ENCODE results near the gene EPS15.
"Not testable (repeated sequence)": the region's sequence is repeated elsewhere in the genome, so short reads cannot be mapped to it uniquely, and the experiment has no call there.

Gene EPS15

DNA sequence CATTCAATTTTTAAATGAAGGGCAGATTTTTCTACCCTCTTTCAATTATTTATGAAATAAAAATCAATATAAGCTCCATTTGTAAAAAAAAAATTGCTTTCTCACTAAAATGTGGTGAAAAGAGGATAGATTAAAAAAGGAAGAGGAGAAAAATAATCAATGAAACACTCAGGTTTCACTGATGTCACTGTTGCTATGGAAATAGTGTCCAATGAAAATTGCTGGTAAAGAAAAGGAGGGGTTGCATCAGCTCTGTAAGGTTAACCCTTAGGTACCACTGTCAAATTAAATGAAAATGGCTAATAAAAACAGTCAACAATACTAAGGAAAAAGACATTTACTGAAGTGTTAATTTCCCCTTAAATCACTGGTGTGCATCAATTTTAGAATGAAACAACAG is 97.1 kb downstream of the EPS15 start:
- DNase-seq = peak; percentile 30

DNA sequence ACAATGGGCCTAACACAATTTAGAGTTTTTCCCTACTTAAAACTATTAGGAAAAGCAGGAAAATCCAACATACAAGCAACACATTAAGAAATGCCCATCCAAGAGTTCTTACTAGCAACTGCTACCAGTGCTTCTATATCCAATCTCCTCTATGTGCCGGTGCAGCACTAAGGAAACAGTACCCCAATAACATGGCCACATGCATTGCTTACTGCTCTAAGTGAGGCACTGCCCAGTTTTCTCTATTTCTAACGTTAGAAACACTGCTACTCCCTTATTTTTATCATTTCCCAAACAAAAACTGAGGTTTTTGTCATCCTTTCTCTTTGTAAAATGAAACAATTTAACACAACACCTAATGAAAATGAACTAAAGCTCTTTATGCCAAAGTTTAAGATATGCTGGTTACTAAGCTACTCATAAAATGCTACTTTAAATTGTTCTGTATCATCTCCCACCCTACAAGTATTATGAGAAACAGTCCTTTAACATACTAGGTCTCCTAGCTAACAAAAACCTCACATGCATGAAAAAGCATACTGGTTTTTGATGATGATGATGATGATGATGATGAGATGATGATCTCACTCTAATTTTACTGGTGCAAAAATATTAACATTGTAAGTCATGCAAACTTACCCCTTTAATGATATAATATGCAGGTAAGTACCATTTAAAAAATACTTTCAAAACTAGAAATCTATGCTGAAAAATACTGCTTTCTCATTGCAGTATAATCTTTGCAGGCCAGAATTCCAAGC is 98.0 kb downstream of the EPS15 start:
- DNase-seq = no peak

DNA sequence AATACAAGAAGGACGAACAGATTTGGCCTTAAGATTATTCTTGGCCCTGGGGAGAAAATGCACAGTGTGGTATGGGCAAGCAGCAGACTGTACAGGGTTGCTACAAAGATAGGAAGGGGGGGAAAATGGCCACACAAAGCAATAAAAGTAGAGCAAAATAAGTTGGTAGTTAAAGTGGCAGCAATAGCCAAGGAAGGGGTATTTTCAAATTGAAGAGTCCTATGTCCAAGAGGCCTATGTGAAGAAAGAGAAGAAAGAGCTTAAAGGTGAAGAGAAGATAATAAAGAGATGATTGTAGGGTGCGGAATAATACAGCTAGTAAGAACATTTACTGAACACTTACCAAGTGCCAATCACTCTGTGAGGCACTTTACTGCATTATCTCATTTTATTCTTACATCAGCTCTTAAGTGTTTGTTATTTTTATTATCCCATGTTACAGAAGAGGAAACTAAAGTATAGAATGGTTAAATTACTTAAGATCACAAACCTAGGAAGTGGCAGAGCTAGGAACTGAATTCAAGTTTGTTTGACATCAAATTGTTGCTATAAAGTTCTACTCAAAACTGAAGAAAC is 100.6 kb downstream of the EPS15 start:
- DNase-seq = no peak

GRCh38 chr1:51417496-51418383 is 101.3 kb downstream of the EPS15 start:
- no peak for DNase-seq

- no peak for DNase-seq
These were observed 102.2 kb downstream of the EPS15 start for GRCh38 chr1:51416910-51417309.

GRCh38 chr1:51415963-51416362 is 103.1 kb downstream of the EPS15 start:
- no peak for DNase-seq

- DNase-seq = no peak
These were observed 104.3 kb downstream of the EPS15 start for GRCh38 chr1:51414811-51415210.

DNA sequence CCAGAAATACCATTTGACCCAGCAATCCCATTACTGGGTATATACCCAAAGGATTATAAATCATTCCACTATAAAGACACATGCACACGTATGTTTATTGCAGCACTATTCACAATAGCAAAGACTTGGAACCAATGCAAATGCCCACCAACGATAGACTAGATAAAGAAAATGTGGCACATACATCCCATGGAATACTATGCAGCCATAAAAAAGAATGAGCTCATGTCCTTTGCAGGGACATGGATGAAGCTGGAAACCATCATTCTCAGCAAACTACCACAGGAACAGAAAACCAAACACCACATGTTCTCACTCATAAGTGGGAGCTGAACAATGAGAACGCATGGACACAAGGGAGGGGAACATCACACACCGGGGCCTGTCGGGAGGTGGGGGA is 107.2 kb downstream of the EPS15 start:
- DNase-seq = not testable (repeated sequence)

GRCh38 chr1:51410568-51411460 is 108.3 kb downstream of the EPS15 start:
- DNase-seq = no peak

GRCh38 chr1:51409755-51410541 is 109.1 kb downstream of the EPS15 start:
- not testable (repeated sequence) for DNase-seq

DNA sequence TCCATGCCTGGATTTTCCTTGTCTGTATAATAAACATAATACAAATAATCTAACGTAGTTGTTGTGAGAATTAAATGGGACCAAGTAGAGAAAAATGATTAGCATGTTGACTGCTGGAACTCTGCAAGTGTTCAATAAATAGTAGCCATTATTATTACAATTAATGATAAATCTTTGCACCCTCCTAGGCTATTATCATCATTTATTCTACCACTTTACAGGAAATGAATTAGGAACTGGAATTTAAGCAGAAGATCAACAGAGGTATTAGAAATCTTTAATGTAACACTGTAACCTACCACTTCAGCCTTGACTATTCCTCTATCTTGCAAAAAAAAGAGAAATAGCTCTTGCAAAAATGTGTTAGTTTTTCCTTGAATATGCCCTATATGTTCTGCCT is 126.8 kb downstream of the EPS15 start:
- DNase-seq = no peak

DNA sequence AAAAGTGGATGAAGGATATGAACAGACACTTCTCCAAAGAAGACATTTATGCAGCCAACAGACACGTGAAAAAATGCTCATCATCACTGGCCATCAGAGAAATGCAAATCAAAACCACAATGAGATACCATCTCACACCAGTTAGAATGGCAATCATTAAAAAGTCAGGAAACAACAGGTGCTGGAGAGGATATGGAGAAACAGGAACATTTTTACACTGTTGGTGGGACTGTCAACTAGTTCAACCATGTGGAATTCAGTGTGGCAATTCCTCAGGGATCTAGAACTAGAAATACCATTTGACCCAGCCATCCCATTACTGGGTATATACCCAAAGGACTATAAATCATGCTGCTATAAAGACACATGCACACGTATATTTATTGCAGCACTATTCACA is 128.4 kb downstream of the EPS15 start:
- not testable (repeated sequence) for DNase-seq

GRCh38 chr1:51387288-51387687 is 131.8 kb downstream of the EPS15 start:
- not testable (repeated sequence) for DNase-seq

DNA sequence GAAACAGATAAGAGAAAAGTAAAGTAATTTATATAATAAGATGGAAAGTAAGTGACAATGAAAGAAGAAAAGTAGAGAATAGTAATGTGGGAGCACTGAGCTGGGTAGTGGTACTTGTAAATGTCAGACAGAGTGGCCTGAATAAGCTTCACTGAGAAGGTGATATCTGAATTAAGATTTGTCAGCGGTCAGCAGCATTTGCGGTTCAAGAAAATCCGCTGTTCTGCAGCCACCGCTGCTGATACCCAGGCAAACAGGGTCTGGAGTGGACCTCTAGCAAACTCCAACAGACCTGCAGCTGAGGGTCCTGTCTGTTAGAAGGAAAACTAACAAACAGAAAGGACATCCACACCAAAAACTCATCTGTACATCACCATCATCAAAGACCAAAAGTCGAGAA is 132.8 kb downstream of the EPS15 start:
- DNase-seq = not testable (repeated sequence)

DNA sequence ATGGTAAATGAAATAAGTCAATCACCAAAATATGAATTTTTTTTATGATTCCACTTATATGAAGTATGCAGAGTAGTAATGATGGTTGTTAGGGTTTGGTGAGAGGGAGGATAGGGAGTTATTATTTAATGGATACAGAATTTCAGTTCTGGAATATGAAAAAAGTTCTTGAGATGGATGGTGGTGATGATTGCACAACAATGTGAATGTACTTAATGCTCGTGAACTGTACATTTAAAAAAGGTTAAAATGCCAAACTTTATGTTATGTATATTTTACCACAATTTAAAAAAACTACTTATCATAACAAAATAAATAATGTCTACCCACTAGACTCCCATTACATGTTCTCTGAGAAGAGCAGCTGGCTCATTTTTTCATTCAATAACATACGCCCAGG is 133.3 kb downstream of the EPS15 start:
- DNase-seq = no peak

- DNase-seq = no peak
These were observed 137.1 kb downstream of the EPS15 start for GRCh38 chr1:51381964-51382363.

DNA sequence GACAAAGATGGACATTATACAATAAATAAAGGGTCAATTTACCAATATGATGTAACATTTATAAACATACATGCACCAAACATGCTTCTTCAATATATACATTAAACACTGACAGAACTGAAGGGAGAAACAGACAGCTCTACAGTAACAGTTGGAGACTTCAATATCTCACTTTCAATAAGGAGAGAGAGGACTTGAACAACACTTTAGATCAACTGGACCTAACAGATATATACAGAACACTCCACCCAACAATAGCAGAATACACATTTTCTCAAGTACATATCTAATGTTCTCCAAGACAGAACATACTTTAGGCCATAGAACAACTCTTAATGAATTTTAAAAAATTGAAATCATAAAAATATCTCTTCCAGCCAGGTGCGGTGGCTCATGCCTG is 138.1 kb downstream of the EPS15 start:
- no peak for DNase-seq

GRCh38 chr1:51378871-51379270 is 140.2 kb downstream of the EPS15 start:
- no peak for DNase-seq

GRCh38 chr1:51373898-51374297 is 145.2 kb downstream of the EPS15 start:
- DNase-seq = no peak

GRCh38 chr1:51372561-51372960 is 146.5 kb downstream of the EPS15 start:
- DNase-seq = no peak

DNA sequence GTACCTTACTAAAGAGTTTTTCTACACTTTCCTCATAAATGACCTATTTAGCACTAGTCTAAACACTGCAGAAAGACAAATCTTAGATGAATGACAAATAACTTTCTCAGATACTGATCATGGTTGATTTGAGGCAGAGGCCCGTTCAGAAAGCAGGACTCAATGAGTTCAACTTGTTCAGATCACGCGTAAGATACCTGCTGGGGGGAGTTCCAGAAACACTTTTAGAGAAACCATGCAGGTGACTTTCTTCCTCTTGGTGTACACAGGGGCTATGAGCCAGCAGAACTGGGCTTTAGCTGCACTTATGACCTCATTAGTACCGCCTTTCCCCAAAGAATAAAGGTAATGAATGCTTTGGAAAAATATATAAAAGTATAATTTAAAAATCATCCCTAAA is 149.9 kb downstream of the EPS15 start:
- no peak for DNase-seq

DNA sequence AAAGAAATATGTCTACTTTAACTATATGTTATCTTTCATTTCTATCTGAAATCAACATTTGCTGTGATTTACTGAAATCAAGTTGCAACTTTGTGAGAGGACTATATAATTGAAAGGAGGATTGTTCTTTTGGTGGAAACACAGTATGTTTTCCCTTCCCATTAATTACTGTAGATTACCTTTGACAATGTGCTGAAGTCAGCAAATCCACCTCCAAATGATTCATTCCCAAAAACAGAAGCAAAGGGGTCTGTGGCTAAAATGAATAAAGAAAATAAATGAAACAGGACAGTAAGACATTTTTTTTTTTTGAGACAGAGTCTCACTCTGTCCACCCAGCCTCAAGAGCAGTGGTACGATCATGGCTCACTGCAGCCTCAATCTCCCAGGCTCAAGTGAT is 153.3 kb downstream of the EPS15 start:
- no peak for DNase-seq
